K562 (cell line): Measurements from ENCODE around the gene RTBDN. TPM values are rescaled to one million over a fixed set of nuclear protein-coding genes. Genes with fewer than 3 reads are reported as not detected.

Experiments
- CBX1 ChIP-seq: sonication (generic); IDR thresholded peaks from 2 replicates; pipeline ENCODE4 v1.6.1; 2016; ENCODE audit warnings: antibody characterized with exemption, low read depth, mild to moderate bottlenecking
- E2F8 ChIP-seq: fragments of 450-650 bp; IDR thresholded peaks from 2 replicates; pipeline ENCODE4 v1.7.1; 2018; ENCODE audit warnings: mild to moderate bottlenecking, low read depth; ENCODE audit not compliant: partially characterized antibody
- HNRNPLL ChIP-seq: fragments of 200-400 bp; formaldehyde crosslinking; IDR thresholded peaks from 2 replicates; pipeline ENCODE4 v1.6.1; 2017; ENCODE audit warnings: low read length, low read depth, mild to moderate bottlenecking; ENCODE audit not compliant: poor library complexity, severe bottlenecking
- MIER1 ChIP-seq: fragments of 450-650 bp; IDR thresholded peaks from 2 replicates; pipeline ENCODE4 v1.6.1; 2016; ENCODE audit warnings: antibody characterized with exemption, mild to moderate bottlenecking, low read depth
- MXD1 ChIP-seq: fragments of 250-450 bp; sonication (Bioruptor Pico); IDR thresholded peaks from 2 replicates; pipeline ENCODE4 v1.8.0; 2021; ENCODE audit warnings: borderline replicate concordance, mild to moderate bottlenecking, moderate library complexity; ENCODE audit not compliant: poor library complexity, severe bottlenecking
- NCOA1 ChIP-seq: fragments of 450-650 bp; IDR thresholded peaks from 2 replicates; pipeline ENCODE4 v1.6.1; 2016; ENCODE audit warnings: low read depth
- NR2C1 ChIP-seq, 2 experiments: fragments of 450-650 bp; IDR thresholded peaks; 2 replicates each; pipeline ENCODE4 v1.6.1; 2017; ENCODE audit warnings: mild to moderate bottlenecking in 2 of 2, antibody characterized with exemption in 1 of 2, inconsistent platforms in 1 of 2, missing compliant biosample characterization in 1 of 2, missing genetic modification characterization in 1 of 2
- POLR2H ChIP-seq: IDR thresholded peaks from 2 replicates; pipeline ENCODE4 v1.6.1; 2016; ENCODE audit warnings: missing genetic modification characterization, low read depth, mild to moderate bottlenecking, control low read depth, missing compliant biosample characterization, moderate library complexity
- SAP30 ChIP-seq: fragments of 200-600 bp; sonication (generic); IDR thresholded peaks from 2 replicates; pipeline ENCODE4 v1.6.1; 2012; ENCODE audit warnings: borderline replicate concordance, low read depth, mild to moderate bottlenecking, moderate library complexity, low read length, control low read depth, inconsistent platforms; ENCODE audit not compliant: insufficient read depth, poor library complexity, severe bottlenecking
- SP1 ChIP-seq: sonication (generic); formaldehyde crosslinking; IDR thresholded peaks from 2 replicates; pipeline ENCODE4 v1.8.1; 2022; ENCODE audit warnings: mild to moderate bottlenecking, missing genetic modification reagents
- ZNF589 ChIP-seq: fragments of 200-800 bp; sonication (Bioruptor generic); IDR thresholded peaks from 2 replicates; pipeline ENCODE4 v1.6.1; 2016; ENCODE audit warnings: low read depth, missing genetic modification characterization, missing compliant biosample characterization
- ZSCAN29 ChIP-seq: fragments of 450-650 bp; IDR thresholded peaks from 2 replicates; pipeline ENCODE4 v1.6.1; 2017
- polyA plus RNA-seq, 8 experiments: library from polyadenylated mRNA; depleted of rRNA in 4 of 8; stranded (reverse) in 5 of 8; unstranded in 3 of 8; fragments of >200 nt; fragmentation: Nextera tagmentation in 2 of 8; fragmentation: Illumina TruSeq in 1 of 8; extraction: Ambion mirVana in 2 of 8; extraction: Trizol in 1 of 8; gene quantifications; 2 replicates each; pipeline versions ENCODE4 v1.2.1 to v1.2.3, GENCODE V29; 2011 to 2014; ENCODE audit warnings: inconsistent platforms in 1 of 8, missing spikeins in 1 of 8
- total RNA-seq, 7 experiments: library from RNA; depleted of rRNA in 6 of 7; stranded (reverse); fragments of >200 nt in 6 of 7; fragmentation: Illumina TruSeq in 2 of 7; extraction: Trizol in 2 of 7; gene quantifications; 2 replicates each; pipeline versions ENCODE4 v1.2.1 to v1.2.3, GENCODE V29; 2011 to 2021; ENCODE audit warnings: low replicate concordance in 1 of 7
- TF ChIP-seq, protein P1 (sequence below): fragments of 250-450 bp; sonication (Bioruptor Pico); IDR thresholded peaks from 2 replicates; pipeline ENCODE4 v1.5.0; 2021; ENCODE audit warnings: mild to moderate bottlenecking, moderate library complexity
- TF ChIP-seq, protein P2 (sequence below): fragments of 450-650 bp; formaldehyde crosslinking; IDR thresholded peaks from 2 replicates; pipeline ENCODE4 v1.4.0; 2020; ENCODE audit warnings: mild to moderate bottlenecking, moderate library complexity
- TF ChIP-seq, protein P3 (sequence below): fragments of 450-650 bp; IDR thresholded peaks from 2 replicates; pipeline ENCODE4 v1.6.1; 2017; ENCODE audit warnings: mild to moderate bottlenecking, moderate library complexity

RTBDN gene
- total and polyA plus RNA-seq, 9 of the 15 experiments (the other 6 are each of a cell fraction or from before 2014, with no cell fraction given) = 0.20 to 2.3 (median 0.72) TPM; not detected in 1

GRCh38 chr19:12806242-12807081 is 27.9 kb downstream of the RTBDN start, which contains the start of gene RNASEH2A (continued):
- TF ChIP-seq SAP30 = peak; percentile 94
- TF ChIP-seq, protein P1, sequence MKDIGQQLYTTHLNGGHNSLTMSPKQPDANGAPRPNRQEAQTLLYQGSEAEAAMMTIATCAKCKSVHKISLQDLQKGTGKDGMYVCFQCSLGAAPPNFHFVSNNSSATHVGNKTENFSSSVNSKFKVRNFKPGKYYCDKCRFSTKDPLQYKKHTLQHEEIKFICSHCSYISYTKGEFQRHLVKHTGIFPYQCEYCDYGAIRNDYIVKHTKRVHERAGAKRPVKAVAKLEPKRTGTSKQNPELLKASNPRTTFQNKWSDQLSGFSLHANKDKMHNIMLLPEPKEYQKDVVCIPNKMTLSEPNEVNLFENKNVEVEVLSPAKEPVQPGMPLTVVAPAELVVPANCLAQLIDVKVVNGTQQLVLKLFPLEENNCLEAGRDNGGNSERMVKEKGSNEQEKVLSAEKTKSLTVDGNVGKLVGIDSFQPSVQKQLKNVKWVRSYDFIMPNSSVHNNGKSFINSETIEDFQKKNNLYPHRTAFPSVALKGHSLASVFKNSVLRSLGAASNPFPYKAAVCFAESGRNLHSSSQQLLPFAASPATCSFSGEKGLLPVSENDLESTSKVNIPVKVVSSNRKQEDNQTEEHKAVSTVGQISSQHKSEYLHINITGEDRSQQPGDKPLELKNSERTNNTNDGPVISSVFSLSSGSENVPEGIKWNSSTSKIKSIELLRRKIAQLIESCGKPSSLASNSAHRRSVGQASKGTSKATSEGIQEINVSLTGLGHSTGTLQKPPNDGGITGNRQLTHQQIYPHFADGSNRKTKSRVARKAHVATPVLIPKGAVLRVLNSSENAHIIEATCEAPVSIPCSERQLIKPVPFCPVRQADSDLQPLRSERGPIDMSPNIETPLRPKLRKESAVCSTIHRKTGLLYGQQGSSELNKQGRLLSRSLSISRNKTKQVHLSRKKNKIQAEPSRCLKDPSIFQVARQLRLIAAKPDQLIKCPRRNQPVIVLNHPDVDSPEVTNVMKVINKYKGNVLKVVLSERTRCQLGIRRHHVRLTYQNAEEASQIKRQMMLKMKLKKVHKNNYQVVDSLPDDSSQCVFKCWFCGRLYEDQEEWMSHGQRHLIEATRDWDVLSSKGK (CRISPR knock-in tag) = no peak
- TF ChIP-seq ZSCAN29 = no peak
- peak; percentile 69 for TF ChIP-seq NR2C1 (IDR thresholded peaks at IDR 0.05)
- no peak for TF ChIP-seq NR2C1 (tag; IDR thresholded peaks at IDR 0.05)
- TF ChIP-seq, protein P2, sequence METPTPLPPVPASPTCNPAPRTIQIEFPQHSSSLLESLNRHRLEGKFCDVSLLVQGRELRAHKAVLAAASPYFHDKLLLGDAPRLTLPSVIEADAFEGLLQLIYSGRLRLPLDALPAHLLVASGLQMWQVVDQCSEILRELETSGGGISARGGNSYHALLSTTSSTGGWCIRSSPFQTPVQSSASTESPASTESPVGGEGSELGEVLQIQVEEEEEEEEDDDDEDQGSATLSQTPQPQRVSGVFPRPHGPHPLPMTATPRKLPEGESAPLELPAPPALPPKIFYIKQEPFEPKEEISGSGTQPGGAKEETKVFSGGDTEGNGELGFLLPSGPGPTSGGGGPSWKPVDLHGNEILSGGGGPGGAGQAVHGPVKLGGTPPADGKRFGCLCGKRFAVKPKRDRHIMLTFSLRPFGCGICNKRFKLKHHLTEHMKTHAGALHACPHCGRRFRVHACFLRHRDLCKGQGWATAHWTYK (CRISPR knock-in tag) = 0 out of 2 replicates have a peak, but pooled peaks have one; percentile 26
- TF ChIP-seq NCOA1 = 0 out of 2 replicates have a peak, but pooled peaks have one; percentile 3
- TF ChIP-seq, protein P3, sequence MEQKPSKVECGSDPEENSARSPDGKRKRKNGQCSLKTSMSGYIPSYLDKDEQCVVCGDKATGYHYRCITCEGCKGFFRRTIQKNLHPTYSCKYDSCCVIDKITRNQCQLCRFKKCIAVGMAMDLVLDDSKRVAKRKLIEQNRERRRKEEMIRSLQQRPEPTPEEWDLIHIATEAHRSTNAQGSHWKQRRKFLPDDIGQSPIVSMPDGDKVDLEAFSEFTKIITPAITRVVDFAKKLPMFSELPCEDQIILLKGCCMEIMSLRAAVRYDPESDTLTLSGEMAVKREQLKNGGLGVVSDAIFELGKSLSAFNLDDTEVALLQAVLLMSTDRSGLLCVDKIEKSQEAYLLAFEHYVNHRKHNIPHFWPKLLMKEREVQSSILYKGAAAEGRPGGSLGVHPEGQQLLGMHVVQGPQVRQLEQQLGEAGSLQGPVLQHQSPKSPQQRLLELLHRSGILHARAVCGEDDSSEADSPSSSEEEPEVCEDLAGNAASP = no peak
- peak; percentile 71; the same call in 1 of the 2 replicates for TF ChIP-seq CBX1
- TF ChIP-seq ZNF589 (CRISPR knock-in tag) = peak; percentile 12; the same call in 1 of the 2 replicates
- TF ChIP-seq E2F8 = peak; percentile 78
- TF ChIP-seq MXD1 = peak; percentile 19
- no peak; the same call in 1 of the 2 replicates for TF ChIP-seq POLR2H (tag)
- peak; percentile 86 for TF ChIP-seq SP1 (CRISPR knock-in tag)
- peak; percentile 97 for TF ChIP-seq HNRNPLL
- no peak for TF ChIP-seq MIER1
